NCI-H146 treated with DMSO at 0.1 percent for 48 hours (cell line): Measurements from ENCODE around the gene KLHL5.
"Not testable (repeated sequence)": the region's sequence is repeated elsewhere in the genome, so short reads cannot be mapped to it uniquely, and the experiment has no call there.

Experiments
- DNase-seq: peaks from one replicate; lab custom pipeline; 2025; ENCODE audit not compliant: unreplicated experiment; lab: John Stamatoyannopoulos, UW

KLHL5 gene

GRCh38 chr4:39102297-39102696 is 40.3 kb downstream of the KLHL5 start:
- no peak for DNase-seq

GRCh38 chr4:39103291-39103690 is 41.3 kb downstream of the KLHL5 start:
- DNase-seq, result no peak

- no peak for DNase-seq
Observed at GRCh38 chr4:39104255-39104654, 42.2 kb downstream of the KLHL5 start.

- DNase-seq, result no peak
Observed at GRCh38 chr4:39106011-39106410, 44.0 kb downstream of the KLHL5 start.

- no peak for DNase-seq
Observed at GRCh38 chr4:39114436-39114835, 52.4 kb downstream of the KLHL5 start.

GRCh38 chr4:39118034-39118658 is 56.1 kb downstream of the KLHL5 start:
- no peak for DNase-seq

GRCh38 chr4:39120418-39120817 is 58.4 kb downstream of the KLHL5 start:
- no peak for DNase-seq

GRCh38 chr4:39124885-39125599 is 63.0 kb downstream of the KLHL5 start:
- no peak for DNase-seq

- DNase-seq, result no peak
Observed at GRCh38 chr4:39125600-39125985, 63.6 kb downstream of the KLHL5 start.

GRCh38 chr4:39126256-39127095 is 64.4 kb downstream of the KLHL5 start:
- no peak for DNase-seq

- no peak for DNase-seq
Observed at GRCh38 chr4:39133623-39134022, 71.6 kb downstream of the KLHL5 start.

- DNase-seq, result no peak
Observed at GRCh38 chr4:39134683-39135306, 72.8 kb downstream of the KLHL5 start.

- DNase-seq, result not testable (repeated sequence)
Observed at GRCh38 chr4:39138227-39138626, 76.2 kb downstream of the KLHL5 start.

GRCh38 chr4:39146211-39146610 is 84.2 kb downstream of the KLHL5 start:
- no peak for DNase-seq

GRCh38 chr4:39154009-39154408 is 92.0 kb downstream of the KLHL5 start:
- DNase-seq, result no peak

GRCh38 chr4:39157520-39157919 is 95.5 kb downstream of the KLHL5 start:
- no peak for DNase-seq

- no peak for DNase-seq
Observed at GRCh38 chr4:39166177-39166576, 104.1 kb downstream of the KLHL5 start.

GRCh38 chr4:39166669-39167068 is 104.6 kb downstream of the KLHL5 start:
- no peak for DNase-seq

GRCh38 chr4:39169426-39169825 is 107.4 kb downstream of the KLHL5 start:
- no peak for DNase-seq

GRCh38 chr4:39170301-39170700 is 108.3 kb downstream of the KLHL5 start:
- no peak for DNase-seq
